ENCODE measurements around the gene SIAE.
"Not testable (repeated sequence)": the region's sequence is repeated elsewhere in the genome, so short reads cannot be mapped to it uniquely, and the experiment has no call there.

Gene SIAE

GRCh38 chr11:124623861-124624525 lies 49.5 kb downstream of the SIAE start:
- peak; percentile 31 for DNase-seq (ENCODE audit: low spot score)

- DNase-seq (ENCODE audit: low spot score), result peak; percentile 95
These were observed 50.7 kb downstream of the SIAE start, which contains the start of gene TBRG1 for GRCh38 chr11:124622531-124623451. Gene TBRG1 (plus strand): TSS chr11:124622864. CDS start chr11:124623084, 220 bp downstream.

DNA sequence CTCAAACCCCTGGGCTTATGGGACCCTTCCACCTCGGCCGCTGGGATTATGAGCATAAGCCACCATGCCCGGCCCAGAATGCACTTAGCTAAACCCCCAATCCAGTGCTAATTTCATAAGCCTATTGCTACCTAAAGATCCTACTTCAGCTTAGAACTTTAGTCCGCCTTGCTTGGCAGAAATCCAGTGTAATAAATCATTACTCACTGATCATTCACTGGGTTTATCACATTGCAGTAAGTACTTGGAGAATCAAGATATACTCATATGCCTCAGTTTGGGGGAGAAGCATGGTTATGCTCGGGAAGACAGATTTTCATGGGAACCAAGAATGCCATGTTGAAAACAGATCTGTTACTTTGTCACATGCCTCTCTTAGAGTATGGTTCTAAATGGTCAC lies 54.7 kb downstream of the SIAE start:
- no peak for DNase-seq (ENCODE audit: low spot score)

DNA sequence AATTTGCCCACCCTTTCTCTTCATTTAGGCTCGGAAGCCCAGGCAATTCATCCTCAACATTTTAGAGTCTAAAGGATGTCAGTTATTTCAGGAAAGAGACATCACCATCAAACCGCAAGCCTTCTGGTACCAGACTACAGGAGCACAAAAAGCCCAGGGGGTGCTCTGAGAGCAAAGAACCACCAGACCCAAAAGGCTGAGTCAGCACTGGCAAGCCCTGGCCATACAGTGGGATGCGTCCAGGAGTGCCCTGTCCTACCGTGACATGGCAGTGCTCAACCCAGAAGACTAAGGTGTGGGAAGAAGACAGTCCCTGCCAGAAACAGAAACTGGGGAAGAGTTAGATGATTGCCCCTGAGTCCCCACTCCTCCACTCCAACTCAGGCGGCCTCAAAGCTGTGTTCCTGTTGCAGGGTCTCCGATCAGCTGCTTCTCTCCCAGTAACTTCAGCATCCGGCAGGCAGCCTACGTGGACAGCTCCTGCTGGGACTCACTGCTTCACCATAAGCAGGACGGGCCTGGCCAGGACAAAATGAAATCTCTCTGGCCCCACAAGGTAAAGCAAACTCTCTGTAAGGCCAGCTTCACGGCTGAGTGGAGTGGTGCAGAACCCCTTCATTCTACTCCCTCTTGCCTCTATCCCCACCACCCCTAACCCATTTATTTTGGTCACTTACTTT lies 60.8 kb downstream of the SIAE start:
- DNase-seq (ENCODE audit: low spot score), result no peak

- no peak for DNase-seq (ENCODE audit: low spot score)
These were observed 61.5 kb downstream of the SIAE start for GRCh38 chr11:124612045-124612444.

GRCh38 chr11:124611064-124611463 lies 62.5 kb downstream of the SIAE start, which contains the start of gene PANX3:
Gene PANX3 (plus strand): TSS chr11:124611428. CDS start chr11:124611557, 129 bp downstream.
- no peak for DNase-seq (ENCODE audit: low spot score)

GRCh38 chr11:124610295-124610694 lies 63.2 kb downstream of the SIAE start:
- DNase-seq (ENCODE audit: low spot score), result no peak

GRCh38 chr11:124608147-124608546 lies 65.4 kb downstream of the SIAE start:
- DNase-seq (ENCODE audit: low spot score), result no peak

- no peak for DNase-seq (ENCODE audit: low spot score)
These were observed 67.8 kb downstream of the SIAE start for GRCh38 chr11:124605719-124606118.

- DNase-seq (ENCODE audit: low spot score), result not testable (repeated sequence)
These were observed 70.8 kb downstream of the SIAE start for GRCh38 chr11:124602723-124603122.

DNA sequence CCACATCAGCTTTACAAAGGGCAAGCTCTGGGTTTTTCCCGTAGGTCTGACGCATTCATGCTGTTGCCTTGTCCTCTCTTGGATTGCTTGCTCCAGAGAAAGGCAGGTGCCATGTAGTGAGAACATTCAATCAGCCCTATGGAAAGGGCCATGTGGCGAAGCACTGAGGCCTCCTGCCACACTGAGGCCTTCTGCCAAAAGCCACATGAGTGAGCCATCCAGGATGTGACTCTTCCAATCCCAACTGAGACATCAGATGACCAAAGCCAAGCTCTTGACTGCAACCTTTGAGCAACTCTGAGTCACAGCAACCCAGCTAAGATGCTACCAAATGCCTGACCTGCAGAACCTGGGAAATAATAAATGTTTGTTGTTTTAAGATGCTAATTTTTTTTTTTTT lies 71.3 kb downstream of the SIAE start:
- no peak for DNase-seq (ENCODE audit: low spot score)

DNA sequence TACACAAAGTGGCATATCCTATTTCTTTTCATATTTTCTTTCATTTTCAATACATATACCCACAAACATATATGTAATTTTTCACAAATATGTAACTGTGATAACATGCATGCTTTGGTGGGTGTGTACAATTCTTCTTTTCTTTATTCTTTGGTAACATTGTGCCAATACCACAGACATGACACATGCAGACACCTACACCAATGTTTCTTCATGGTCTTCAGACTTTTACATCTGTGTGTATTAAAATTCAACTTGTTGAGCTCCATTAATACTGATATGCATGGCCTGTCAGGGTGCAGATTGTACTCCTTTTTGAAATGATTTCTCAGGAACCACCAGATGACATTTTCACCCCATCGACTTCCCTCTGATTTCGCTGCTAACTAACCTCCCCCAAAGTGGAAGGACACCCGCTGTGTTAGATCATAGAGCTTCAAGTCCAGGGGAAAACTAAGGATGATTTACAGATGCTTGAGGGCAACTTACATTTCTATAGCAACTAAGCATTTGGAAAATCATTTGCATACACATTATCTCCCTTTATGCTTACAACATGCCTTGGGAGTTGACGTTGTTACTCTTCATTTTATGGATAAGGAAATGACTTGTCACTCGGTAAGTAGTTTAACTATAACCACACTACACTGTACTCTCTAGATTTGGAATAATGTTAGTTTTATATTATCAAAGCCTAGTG lies 72.8 kb downstream of the SIAE start:
- DNase-seq (ENCODE audit: low spot score), result no peak

DNA sequence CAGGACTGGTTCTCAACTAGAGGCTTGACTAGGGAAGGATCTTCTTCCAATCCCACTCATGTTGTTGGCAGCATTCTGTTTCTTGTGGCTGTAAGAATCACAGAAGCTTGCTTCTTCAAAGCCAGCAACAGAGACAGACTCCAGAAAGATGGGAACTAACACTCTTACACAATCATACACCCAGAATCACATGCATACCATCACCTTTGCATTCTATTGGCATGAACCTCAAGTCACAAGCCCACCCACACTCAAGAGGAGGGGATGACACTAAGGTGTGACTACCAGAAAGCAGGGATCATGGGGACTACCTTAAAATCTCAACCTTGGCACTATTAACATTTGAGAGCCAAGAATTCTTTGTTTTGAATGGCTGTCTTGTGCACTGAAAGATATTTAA lies 75.9 kb downstream of the SIAE start:
- DNase-seq (ENCODE audit: low spot score), result no peak

- DNase-seq (ENCODE audit: low spot score), result no peak
These were observed 78.2 kb downstream of the SIAE start for GRCh38 chr11:124595302-124595701.

- DNase-seq (ENCODE audit: low spot score), result no peak
These were observed 80.9 kb downstream of the SIAE start for GRCh38 chr11:124592627-124593026.

GRCh38 chr11:124591430-124591829 lies 82.1 kb downstream of the SIAE start:
- no peak for DNase-seq (ENCODE audit: low spot score)

DNA sequence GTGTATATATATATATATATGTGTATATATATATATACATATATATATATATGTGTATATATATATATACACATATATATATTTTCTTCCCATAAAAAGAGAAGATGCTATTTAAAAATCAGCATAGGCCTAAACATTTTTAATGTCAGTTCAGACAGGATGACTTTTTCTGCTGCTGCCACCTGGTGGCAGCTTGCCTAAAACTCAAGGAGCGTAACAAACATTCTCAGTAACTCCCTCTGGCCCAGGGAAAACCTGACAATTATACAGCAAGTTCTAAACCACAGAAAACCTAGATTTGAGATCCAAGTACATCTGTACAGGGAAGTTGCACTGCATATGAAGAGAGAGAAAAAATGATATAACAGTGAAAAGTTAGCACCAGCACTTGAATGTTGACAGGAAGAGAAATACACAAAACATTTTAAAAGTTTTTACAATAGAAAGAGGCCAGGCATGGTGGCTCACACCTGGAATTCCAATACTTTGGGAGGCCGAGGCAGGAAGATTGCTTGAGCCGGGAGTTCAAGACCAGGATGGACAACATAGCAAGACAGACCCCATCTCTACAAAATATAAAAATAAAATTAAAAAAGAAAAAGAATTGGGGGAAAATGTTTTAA lies 87.2 kb downstream of the SIAE start:
- DNase-seq (ENCODE audit: low spot score), result peak; percentile 44

DNA sequence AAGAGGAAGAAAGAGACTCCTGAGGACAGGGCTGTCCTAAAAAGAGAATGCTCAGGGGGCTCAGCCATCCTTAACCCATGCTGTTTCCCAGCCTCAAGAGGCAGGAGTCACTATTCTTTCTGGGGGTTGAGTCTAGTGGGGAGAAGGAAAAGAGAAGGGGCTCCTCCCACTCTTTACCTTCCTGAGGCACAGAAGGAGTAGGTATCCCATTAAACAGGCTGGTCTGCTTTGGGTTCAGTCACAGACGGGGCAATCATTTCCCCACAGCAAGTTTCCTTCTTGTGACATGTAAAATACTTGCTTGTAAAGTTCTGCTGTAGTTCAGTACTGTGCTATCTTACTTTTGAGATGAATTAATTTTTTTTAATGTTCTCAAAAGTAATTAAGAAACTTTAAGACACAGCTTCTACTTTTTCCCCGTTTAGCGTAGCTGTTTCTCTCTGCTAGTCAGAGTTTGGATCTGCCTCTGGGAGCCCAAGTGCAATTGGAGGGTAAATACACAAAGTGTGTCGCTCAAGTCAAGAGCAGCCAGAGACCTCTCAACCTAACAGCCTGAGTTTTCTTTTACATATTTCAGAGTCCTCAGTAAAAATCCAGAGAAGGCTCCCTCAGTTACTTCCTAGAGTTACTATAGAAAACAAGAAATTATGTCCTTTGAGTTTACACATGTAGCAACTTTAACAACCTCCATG lies 88.7 kb downstream of the SIAE start:
- DNase-seq (ENCODE audit: low spot score), result no peak

DNA sequence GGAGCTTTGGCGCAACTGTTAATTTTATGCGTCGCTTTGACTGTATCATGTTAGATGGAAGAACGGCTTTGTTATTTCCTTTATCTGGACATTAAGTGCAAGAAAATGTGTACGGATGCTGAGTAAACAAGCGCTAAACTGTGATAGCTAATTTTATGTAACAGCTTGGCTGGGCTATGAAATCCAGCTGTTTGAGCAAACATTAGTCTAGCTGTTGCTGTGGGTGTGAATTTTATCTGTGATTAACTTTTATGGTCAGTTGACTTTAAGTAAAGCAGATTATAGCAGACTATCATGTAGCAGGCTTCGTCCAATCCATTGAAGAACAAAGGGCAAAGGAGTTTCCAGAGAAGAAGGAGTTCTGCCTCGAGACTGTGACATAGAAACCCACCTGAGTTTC lies 89.8 kb downstream of the SIAE start:
- no peak for DNase-seq (ENCODE audit: low spot score)

Measured in GM03348 (cell line).